VCaP (cell line): Measurements from ENCODE around the gene LIPC.

Experiments used
- H3K27ac ChIP-seq: fragments of 450-650 bp; 2 replicates; pipeline ENCODE4 v1.5.1; 2017
- CTCF ChIP-seq: fragments of 450-650 bp; conservative IDR thresholded peaks from 2 replicates; pipeline ENCODE4 v1.5.1; 2017; ENCODE audit warnings: mild to moderate bottlenecking, moderate library complexity

Gene LIPC

GRCh38 chr15:58453931-58454793, 22.4 kb downstream of the LIPC start:
- no peak for TF ChIP-seq CTCF
- H3K27ac ChIP-seq: no peak overlapping the region

DNA sequence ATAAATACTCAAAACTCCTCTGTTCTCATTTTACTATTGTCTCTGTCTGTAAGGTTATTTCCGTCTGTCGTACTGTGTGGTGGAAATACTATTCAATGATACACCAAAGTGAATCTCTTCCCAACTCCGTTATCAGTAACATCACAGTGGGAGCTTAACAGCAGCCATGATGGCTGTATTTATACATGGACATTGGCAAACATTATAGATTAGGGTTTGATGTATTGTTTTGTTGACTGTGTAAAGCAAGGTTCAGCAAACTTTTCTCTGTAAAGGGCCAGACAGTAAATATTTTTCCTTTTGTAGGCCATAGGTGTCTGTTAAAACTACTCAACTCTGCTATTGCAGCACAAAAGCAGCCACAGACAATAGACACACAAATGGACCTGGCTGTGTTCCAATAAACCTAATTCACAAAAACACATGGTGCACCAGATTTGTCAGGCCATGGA, 23.2 kb downstream of the LIPC start:
- no peak for TF ChIP-seq CTCF
- H3K27ac ChIP-seq: no peak overlapping the region

DNA sequence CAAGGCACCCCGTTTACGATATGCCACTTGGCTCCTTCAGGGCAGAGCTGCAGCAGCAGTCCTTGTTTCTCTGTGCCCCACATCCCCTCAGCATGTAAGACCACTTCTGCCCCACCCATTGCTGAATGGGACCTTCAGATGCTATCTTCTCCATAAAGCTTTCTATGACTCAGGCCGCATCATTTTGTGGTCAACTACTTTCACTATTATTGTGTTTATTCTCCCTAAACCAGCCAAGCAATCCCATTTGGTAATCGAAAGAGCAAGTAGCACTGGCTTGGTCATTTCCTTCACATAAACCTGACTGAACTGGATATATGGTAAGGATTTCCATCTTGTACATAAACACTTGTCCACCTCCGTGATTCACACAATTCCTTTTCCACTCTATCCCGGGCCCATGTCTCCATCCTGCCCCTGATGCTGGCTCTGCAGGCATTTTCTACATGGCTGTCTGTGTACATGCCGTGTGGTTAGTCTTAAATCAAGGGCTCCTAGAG, 25.7 kb downstream of the LIPC start:
- no peak for TF ChIP-seq CTCF
- no peak overlapping the region for H3K27ac ChIP-seq

- H3K27ac ChIP-seq: no peak overlapping the region
- no peak for TF ChIP-seq CTCF
Measured at GRCh38 chr15:58458076-58458475, 26.3 kb downstream of the LIPC start.

GRCh38 chr15:58459045-58459444, 27.3 kb downstream of the LIPC start:
- no peak for TF ChIP-seq CTCF
- H3K27ac ChIP-seq: no peak overlapping the region

DNA sequence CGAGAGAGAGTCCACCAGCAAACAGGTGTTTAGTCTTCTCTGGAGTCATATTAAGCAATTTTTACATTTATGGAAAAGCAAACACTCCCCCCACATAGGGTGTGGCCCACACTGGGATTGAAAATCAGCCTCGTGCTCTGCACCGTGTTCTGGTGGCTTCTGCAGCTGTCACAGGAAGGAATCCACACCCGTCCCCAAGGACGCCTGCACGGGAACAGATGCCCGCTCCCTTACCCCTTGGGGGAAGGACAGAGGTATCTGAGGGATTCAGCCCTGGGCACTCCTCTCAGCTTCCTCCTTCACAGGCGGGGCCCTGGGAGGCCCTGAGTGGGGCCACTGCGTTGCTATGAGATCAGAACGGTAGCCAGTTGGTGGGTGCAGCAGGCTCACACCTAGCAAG, 27.8 kb downstream of the LIPC start:
- TF ChIP-seq CTCF: no peak
- H3K27ac ChIP-seq: no peak overlapping the region

- TF ChIP-seq CTCF: no peak
- H3K27ac ChIP-seq: no peak overlapping the region
Measured at GRCh38 chr15:58460116-58460790, 28.5 kb downstream of the LIPC start.
